Esophagus mucosa (tissue), 1 donor: ENCODE data around the gene NMNAT2. TPM values are rescaled to one million over a fixed set of nuclear protein-coding genes. Genes with fewer than 3 reads are reported as not detected.

Source experiments
- ATAC-seq: fragments of 200-7000 bp; cut with Tn5 transposase; one replicate; pipeline ENCODE4 v1.9.1; 2020
- total RNA-seq: library from RNA; stranded (reverse); gene quantifications from one replicate; pipeline ENCODE4 v1.2.4, GENCODE V29; 2023
- donor health status: DM: yes; HTN: yes; CAD: no.

Gene NMNAT2
- total RNA-seq, 1 donor from 2014 or later: 0.04 TPM

DNA sequence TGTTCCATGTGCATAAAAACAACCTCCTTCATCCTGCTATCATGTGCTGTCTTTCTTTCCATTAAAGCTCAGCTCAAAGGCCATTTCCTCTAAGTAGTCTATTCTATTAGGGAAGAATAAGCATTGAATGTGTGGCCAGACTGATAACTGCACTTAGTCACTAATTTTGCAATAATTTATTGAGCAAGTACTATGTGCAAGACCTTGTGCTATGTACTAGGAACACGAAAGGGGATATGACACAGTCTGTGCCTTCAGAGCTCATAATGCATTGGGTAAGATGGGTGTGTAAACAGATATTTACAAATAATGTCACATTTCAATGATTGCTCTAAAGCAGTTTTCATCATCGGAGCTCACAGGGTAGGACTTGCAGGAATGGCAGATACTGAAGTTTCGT lies 54.2 kb downstream of the NMNAT2 start:
- peak; percentile 33 for ATAC-seq

- ATAC-seq: no peak
These were observed 57.1 kb downstream of the NMNAT2 start for GRCh38 chr1:183361081-183361480.

- no peak for ATAC-seq
These were observed 57.7 kb downstream of the NMNAT2 start for GRCh38 chr1:183360473-183360872.

GRCh38 chr1:183356534-183357182 lies 61.5 kb downstream of the NMNAT2 start:
- no peak for ATAC-seq

GRCh38 chr1:183355797-183356196 lies 62.4 kb downstream of the NMNAT2 start:
- no peak for ATAC-seq

DNA sequence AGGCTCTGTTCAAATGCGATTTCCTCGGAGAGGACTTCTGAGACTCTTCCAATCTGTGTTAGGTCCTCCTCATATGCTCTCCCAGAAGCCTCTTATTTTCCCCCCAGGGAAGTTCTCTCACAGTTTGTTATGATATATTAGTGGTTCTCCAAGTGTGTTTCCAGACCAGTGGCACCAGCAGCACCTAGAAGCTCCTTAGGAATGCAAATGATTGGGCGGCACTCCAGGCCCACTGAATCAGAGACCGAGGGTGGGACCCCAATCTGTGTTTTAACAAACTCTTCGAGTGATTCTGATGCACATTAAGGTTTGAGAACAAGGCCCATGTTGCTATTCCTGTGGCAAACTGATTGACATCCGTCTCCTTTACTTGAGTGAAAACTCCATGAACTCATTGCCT lies 63.0 kb downstream of the NMNAT2 start:
- ATAC-seq: no peak

- ATAC-seq: no peak
These were observed 64.6 kb downstream of the NMNAT2 start for GRCh38 chr1:183353597-183353996.

GRCh38 chr1:183349201-183349711 lies 68.9 kb downstream of the NMNAT2 start:
- no peak for ATAC-seq

GRCh38 chr1:183346276-183346732 lies 71.9 kb downstream of the NMNAT2 start:
- no peak for ATAC-seq

GRCh38 chr1:183339556-183340167 lies 78.5 kb downstream of the NMNAT2 start:
- no peak for ATAC-seq

DNA sequence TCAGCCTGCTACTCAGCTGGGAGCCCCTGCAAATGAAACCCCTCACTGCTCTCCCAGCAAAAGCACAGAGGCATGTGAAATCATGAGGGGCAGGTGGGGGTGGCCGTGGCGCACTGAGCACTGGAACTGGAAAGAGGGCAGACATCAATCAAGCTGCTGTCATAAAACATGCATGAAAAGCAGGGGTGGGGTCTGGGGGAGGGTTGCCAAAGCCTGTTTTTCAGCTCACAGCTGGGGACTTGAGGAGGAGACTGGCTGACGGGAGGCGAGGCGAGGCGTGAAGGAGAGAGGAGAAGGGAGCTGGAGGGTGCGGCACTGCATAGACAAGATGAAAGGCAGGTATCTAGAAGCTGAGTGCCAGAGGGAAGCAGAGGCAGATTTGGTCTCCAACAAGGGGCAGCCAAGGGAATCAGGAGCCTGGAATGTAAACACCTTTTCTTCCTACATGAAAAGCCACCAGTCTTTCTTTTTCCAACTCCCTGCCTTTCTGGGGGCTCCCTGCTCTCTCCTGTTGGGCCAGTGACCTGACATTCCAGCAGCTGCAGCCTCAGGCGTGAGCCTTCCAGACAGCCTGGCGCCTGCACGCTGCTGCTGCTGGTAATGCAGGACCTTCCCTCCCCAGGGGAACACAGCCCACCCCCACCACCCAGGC lies 87.0 kb downstream of the NMNAT2 start:
- ATAC-seq: peak; percentile 60

- peak; percentile 44 for ATAC-seq
These were observed 87.8 kb downstream of the NMNAT2 start for GRCh38 chr1:183330335-183330734.

DNA sequence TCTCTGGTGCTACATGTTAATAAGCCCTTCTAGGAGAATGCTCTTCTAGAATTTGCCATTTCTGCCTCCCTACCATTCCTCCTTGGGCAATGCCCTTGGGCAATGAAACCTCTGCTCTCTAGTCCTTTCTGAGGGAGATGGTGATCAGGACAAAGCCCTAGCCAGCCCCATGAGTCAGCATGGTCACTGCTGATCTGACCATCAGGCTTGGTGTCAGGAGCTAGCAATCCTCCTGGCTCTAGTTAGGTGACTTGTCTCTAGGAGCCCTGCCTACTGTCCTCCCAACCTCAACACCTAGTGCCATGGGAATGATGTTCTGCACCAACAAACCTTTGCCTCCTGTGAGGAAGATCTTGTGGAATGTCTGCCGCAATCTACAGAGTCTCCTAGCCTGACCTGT lies 89.8 kb downstream of the NMNAT2 start:
- ATAC-seq: no peak

DNA sequence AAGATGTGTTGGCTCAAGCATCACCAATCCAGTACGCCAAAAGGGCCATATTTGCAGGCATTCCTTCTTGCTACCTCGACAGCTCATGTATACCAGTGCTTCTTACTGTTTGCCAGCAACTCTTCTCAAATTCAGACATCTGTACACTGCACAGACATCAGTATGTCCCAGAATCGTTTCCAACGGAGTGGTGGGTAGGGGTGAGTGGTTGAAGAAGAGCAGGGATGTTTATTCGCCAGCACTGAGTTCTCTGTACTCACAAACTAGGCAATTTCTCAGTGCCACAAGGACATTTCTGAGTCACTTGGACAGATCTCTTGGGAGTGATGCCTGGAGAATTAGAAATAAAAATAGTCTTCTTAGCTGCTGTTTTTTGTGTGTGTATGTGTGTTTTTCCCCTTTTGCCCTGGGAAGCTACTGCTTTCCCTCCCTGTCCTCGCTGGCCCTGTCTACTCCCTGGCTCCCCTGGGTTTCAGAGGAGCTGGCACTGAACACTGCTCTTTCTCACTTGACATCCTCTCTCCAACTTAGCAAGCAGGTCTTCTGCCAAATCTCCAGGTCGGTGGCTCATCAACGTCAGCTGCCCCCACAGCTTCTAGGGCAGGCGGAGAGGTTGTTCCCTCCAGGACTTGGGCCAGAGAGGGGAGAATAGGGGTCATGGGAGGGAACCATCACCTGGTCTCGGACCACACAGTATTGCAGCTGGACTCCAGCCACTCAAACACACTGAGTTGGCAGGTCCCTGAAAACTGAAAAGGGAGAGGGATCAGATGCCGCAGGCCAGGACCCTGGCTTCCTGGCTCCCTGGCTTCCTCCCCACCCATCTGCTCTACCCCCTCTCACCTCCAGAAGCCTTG lies 90.5 kb downstream of the NMNAT2 start:
- ATAC-seq: no peak

DNA sequence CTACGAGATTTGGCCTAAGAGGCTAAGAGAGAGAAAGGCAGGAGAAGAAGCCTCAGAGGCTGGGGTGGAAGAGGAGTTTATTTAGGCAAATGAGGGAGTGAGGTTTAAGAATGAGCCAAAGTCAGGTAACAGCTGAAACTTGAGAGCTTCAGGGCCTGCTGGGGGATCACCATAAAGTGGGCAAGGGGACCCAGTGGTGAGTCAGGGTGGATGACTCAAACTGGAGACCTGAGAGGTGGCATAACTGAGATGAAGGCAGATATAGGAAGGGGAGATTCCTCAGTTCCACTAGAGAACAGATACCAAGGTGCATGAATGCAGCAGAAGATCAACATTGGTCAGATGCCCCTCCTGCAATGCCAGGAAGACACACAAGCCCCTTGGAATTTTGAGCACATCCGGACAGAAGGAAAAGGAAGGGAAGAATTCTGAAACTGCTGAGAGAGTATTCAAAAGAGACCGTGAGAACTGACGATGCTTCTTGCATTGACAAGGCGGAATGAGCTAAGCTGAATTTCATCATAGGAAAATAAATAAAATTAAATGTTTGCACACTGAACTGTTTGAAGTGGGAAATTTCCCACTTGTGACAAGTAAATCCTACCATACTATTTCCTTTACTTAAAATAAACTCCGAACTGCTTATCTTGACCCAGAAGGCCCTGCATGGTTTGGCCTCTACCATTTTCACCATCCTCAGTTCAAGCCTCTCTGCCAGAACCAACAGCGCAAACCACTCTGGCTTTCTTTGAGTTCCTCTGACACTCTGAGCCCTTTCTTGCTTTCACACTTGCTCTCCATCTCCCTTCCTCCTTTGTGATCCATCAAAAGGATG lies 94.1 kb downstream of the NMNAT2 start:
- no peak for ATAC-seq

- ATAC-seq: no peak
These were observed 98.6 kb downstream of the NMNAT2 start for GRCh38 chr1:183319606-183320005.

GRCh38 chr1:183319051-183319450 lies 99.1 kb downstream of the NMNAT2 start:
- peak; percentile 23 for ATAC-seq

GRCh38 chr1:183318433-183318832 lies 99.7 kb downstream of the NMNAT2 start:
- ATAC-seq: peak; percentile 91

GRCh38 chr1:183315991-183316758 lies 102.0 kb downstream of the NMNAT2 start:
- no peak for ATAC-seq

DNA sequence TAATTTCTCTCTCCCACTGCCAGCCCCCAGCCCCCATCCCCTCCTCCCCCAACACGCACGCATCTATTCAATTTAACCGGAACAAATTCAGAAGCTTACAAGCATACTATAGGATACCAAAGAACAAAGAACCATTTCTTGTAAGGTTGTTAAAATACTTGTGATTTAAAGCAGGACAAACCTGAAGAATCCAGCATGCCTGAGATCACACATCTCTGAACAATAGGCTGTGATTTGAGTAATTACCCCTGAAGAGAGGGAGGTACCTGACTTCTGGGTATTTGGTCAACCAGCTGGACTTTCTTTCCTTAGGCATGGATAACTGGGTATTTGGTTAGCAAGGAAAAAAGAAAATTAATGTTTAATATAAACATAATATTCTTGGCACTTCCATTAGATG lies 105.1 kb downstream of the NMNAT2 start:
- no peak for ATAC-seq
